GM19372 (cell line): ENCODE measurements around the gene WDR81.

ENCODE experiments used
- ATAC-seq: cut with Tn5 transposase; IDR thresholded peaks from one replicate; pipeline ENCODE4 v1.9.1; 2021; ENCODE audit warnings: mild to moderate bottlenecking, low read depth, moderate library complexity; ENCODE audit not compliant: unreplicated experiment

The WDR81 gene

DNA sequence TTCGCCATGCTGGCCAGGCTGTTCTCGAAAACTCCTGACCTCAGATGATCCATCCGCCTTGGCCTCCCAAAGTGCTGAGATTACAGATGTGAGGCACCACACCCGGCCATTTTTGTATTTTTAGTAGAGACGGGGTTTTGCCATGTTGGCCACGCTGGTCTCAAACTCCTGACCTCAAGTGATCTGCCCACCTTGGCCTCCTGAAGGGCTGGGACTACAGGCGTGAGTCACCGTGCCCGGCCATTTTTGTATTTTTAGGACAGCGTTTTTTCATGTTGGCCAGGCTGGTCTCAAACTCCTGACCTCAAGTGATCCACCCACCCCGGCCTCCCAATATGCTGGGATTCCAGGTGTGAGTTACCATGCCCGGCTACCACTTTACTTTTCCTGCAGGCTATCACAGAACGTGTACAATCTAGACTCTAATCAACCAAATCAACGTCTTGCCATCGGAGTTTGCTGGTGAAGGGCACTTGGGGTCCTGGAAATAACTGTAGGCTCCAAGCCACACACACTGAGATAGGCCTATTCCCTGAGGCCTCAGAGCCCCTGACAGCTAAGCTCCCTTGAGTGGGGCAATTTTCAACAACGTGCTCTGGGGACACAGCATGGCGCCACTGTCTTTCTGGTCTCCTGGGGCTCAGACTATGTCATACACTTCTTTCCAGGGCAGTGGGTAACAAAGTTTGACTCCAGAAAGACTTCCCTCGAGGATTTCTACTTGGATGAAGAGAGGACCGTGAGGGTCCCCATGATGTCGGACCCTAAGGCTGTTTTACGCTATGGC lies 50.1 kb downstream of the WDR81 start:
- no peak for ATAC-seq

- no peak for ATAC-seq
Observed at GRCh38 chr17:1776328-1776727, 51.8 kb downstream of the WDR81 start.

GRCh38 chr17:1776857-1777256 lies 52.4 kb downstream of the WDR81 start:
- ATAC-seq: no peak

GRCh38 chr17:1779571-1780131 lies 55.1 kb downstream of the WDR81 start:
- no peak for ATAC-seq

DNA sequence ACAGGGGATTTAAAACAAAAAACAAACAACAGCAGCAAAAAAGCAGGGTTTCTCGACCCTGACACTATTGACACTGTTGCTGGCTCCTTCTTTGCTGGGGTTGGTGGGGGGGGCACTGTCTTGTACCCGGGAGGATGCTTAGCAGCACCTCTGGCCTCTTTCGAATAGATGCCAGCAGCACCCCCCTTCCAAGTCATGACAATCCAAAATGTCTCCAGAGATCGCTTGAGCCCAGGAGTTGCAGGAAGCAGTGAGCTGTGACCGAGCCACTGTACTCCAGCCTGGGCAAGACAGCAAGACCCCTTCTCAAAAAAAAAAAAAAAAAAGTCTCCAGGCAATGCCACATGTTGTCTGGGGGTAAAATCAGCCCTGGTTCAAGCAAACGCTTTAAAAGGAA lies 57.7 kb downstream of the WDR81 start:
- no peak for ATAC-seq

DNA sequence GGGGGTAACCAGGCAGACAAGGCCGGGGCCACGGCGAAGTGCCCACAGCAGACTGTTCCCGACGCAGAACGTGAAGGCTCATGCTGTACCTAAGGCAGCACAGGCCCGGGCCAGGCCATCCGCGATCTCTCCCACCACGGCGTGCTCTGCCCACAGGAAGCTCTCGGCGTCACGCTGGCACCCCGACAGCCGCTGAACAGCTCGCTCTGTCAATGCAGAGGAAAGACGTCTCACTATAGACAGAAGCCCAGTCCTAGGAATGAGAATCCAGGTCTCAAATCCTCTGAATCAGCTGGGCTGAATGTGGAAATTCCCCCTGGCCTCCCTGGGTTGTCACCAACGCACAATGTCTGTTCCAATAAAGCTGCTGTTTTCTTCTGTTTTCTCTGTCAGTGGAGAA lies 58.8 kb downstream of the WDR81 start:
- no peak for ATAC-seq

DNA sequence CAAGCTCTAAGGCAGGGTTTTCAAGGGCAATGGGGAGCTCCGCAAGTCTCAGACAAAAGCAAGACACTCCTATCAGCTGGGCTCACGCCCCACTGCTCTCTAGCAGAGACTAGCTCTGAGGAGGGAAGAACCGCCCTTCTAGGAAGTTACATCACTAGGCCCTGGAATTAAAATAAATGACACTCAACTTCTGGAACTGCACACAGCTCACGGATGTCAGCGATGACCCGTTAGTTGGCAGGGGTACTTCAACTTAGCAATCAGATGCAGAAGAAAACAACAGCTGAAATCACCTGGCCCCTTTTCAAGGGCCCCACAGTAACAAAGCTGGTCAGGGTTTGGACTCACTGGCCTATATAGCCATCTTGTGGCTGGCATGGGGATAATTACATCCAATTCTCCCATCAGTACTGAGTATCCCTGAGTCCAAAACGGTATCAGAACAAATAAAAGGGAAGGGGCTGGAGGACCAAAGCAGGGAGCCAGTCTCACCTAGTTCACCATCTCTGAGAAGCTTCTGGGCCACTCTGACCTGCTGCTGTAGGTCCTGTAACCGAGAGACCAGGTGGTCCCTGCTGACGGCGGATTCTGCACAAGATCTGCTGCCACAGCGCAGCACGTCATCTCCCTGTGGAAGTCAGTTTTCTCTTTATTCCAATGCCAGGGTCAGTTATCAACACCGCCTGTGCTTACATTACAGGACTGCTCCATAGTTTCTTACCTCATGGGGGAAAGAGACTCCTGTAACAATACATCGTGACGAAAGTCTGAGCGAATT lies 59.5 kb downstream of the WDR81 start:
- ATAC-seq: no peak

- no peak for ATAC-seq
Observed at GRCh38 chr17:1785930-1786329, 61.4 kb downstream of the WDR81 start.

GRCh38 chr17:1786708-1787107 lies 62.2 kb downstream of the WDR81 start:
- ATAC-seq: no peak

DNA sequence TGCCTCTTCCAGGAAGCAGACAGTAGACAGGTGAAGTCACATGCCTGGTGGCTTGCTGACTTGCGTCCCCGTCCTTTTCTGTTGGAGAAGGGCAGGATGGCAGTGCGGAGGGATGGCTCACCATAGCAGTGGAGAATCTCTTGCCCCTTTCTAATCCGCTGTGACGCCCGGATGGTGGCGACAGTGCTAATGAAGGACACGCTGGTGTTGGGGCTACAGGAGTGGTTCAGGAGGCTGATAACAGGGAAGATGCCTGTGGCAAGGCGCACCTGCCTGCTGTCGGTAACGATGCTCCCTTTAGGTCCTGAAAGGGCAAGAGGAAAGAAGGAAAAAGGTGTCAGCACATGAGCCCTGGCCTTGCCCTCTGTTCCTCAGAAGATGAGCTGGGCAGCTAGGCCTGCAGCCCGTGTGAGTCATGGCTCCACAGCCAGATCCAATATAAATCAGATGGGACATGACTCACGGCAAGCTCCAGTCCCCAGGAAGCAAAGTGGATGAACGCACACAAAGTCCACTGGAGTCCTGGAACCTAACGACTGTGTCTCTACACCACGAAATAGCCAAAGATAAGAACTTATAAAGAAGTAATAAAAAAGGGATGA lies 62.9 kb downstream of the WDR81 start:
- ATAC-seq: no peak
